Liver (tissue), 9 donors: ENCODE results near the gene TM9SF2. TPM values are rescaled to one million over a fixed set of nuclear protein-coding genes. Genes with fewer than 3 reads are reported as not detected.

Source experiments
- DNase-seq: peaks from one replicate; pipeline ENCODE4 v3.0.0-alpha.2; 2017; ENCODE audit warnings: low spot score
- H3K27ac ChIP-seq, 2 donors: one replicate each; pipeline ENCODE4 v1.7.0; 2013; ENCODE audit warnings: inconsistent platforms in 2 of 2, low read length in 2 of 2, control low read depth in 1 of 2, low read depth in 1 of 2, mild to moderate bottlenecking in 1 of 2
- H3K27me3 ChIP-seq, 4 donors: one replicate each; pipeline versions ENCODE4 v1.6.1 to v1.7.0; 2013; ENCODE audit warnings: low read length in 3 of 4, inconsistent platforms in 1 of 4, mild to moderate bottlenecking in 1 of 4, moderate library complexity in 1 of 4; ENCODE audit not compliant: control insufficient read depth in 4 of 4, insufficient read depth in 4 of 4
- H3K36me3 ChIP-seq, 4 donors: one replicate each; pipeline versions ENCODE4 v1.6.1 to v1.7.0; 2013; ENCODE audit warnings: low read length in 3 of 4, mild to moderate bottlenecking in 3 of 4, low read depth in 1 of 4, moderate library complexity in 1 of 4; ENCODE audit not compliant: control insufficient read depth in 4 of 4, insufficient read depth in 3 of 4
- H3K4me1 ChIP-seq, 4 donors: one replicate each; pipeline versions ENCODE4 v1.6.1 to v1.7.0; 2013; ENCODE audit warnings: low read length in 3 of 4, mild to moderate bottlenecking in 3 of 4, moderate library complexity in 1 of 4; ENCODE audit not compliant: control insufficient read depth in 4 of 4, insufficient read depth in 4 of 4
- H3K4me3 ChIP-seq, 3 donors: one replicate each; pipeline versions ENCODE4 v1.6.1 to v1.7.0; 2013; ENCODE audit warnings: low read length in 3 of 3, control low read depth in 1 of 3, low read depth in 1 of 3, mild to moderate bottlenecking in 1 of 3
- H3K9ac ChIP-seq, 2 donors: one replicate each; pipeline ENCODE4 v1.7.0; 2013; ENCODE audit warnings: low read length in 2 of 2, mild to moderate bottlenecking in 2 of 2, moderate library complexity in 2 of 2, control low read depth in 1 of 2, low read depth in 1 of 2
- H3K9me3 ChIP-seq, 4 donors: one replicate each; pipeline versions ENCODE4 v1.6.1 to v1.7.0; 2013; ENCODE audit warnings: low read length in 3 of 4; ENCODE audit not compliant: control insufficient read depth in 4 of 4
- CTCF ChIP-seq: fragments of 150-350 bp; IDR thresholded peaks from 2 replicates; pipeline ENCODE4 v1.5.1; 2017; ENCODE audit warnings: improper control_type of control experiment, low read depth, low read length; ENCODE audit not compliant: missing input control
- EGR1 ChIP-seq, 2 donors: IDR thresholded peaks; 2 replicates each; pipeline ENCODE4 v1.6.1; 2016 to 2018; ENCODE audit warnings: antibody characterized with exemption in 2 of 2, low read depth in 2 of 2
- FOXA1 ChIP-seq: IDR thresholded peaks from 2 replicates; pipeline ENCODE4 v1.6.1; 2016; ENCODE audit warnings: antibody characterized with exemption
- FOXA2 ChIP-seq: IDR thresholded peaks from 2 replicates; pipeline ENCODE4 v1.6.1; 2016; ENCODE audit warnings: antibody characterized with exemption
- GABPA ChIP-seq, 2 donors: IDR thresholded peaks in 1 of 2; conservative IDR thresholded peaks in 1 of 2; 2 replicates each; pipeline ENCODE4 v1.6.1; 2016; ENCODE audit warnings: antibody characterized with exemption in 2 of 2, mild to moderate bottlenecking in 1 of 2, moderate library complexity in 1 of 2
- HNF4A ChIP-seq, 2 donors: conservative IDR thresholded peaks; 2 replicates each; pipeline ENCODE4 v1.6.1; 2016; ENCODE audit warnings: antibody characterized with exemption in 2 of 2, mild to moderate bottlenecking in 2 of 2
- HNF4G ChIP-seq: IDR thresholded peaks from 2 replicates; pipeline ENCODE4 v1.6.1; 2016; ENCODE audit warnings: antibody characterized with exemption
- JUND ChIP-seq, 2 donors: IDR thresholded peaks; 2 replicates each; pipeline ENCODE4 v1.6.1; 2016; ENCODE audit warnings: antibody characterized with exemption in 2 of 2
- MAX ChIP-seq: IDR thresholded peaks from 2 replicates; pipeline ENCODE4 v1.6.1; 2016; ENCODE audit warnings: antibody characterized with exemption
- NR2F2 ChIP-seq: IDR thresholded peaks from 2 replicates; pipeline ENCODE4 v1.6.1; 2016; ENCODE audit warnings: antibody characterized with exemption
- RAD21 ChIP-seq, 2 donors: IDR thresholded peaks; 2 replicates each; pipeline ENCODE4 v1.6.1; 2016; ENCODE audit warnings: antibody characterized with exemption in 2 of 2, mild to moderate bottlenecking in 2 of 2
- RXRA ChIP-seq, 2 donors: IDR thresholded peaks; 2 replicates each; pipeline ENCODE4 v1.6.1; 2017 to 2018; ENCODE audit warnings: antibody characterized with exemption in 2 of 2, mild to moderate bottlenecking in 1 of 2
- SP1 ChIP-seq: IDR thresholded peaks from 2 replicates; pipeline ENCODE4 v1.6.1; 2018; ENCODE audit warnings: antibody characterized with exemption, mild to moderate bottlenecking
- TAF1 ChIP-seq: conservative IDR thresholded peaks from 2 replicates; pipeline ENCODE4 v1.6.1; 2016; ENCODE audit warnings: antibody characterized with exemption, mild to moderate bottlenecking
- YY1 ChIP-seq: IDR thresholded peaks from 2 replicates; pipeline ENCODE4 v1.6.1; 2016; ENCODE audit warnings: antibody characterized with exemption, mild to moderate bottlenecking
- WGBS: extraction: QIAGEN DNeasy Blood & Tissue Kit; methylation state at CpG from one replicate; pipeline ENCODE4 v1.1.7; 2013; 5-methylcytosine and 5-hydroxymethylcytosine counted together
- polyA plus RNA-seq, 2 donors: library from polyadenylated mRNA; stranded (reverse) in 1 of 2; unstranded in 1 of 2; fragments of 200-250 nt in 1 of 2; fragments of >200 nt in 1 of 2; fragmentation: Nextera tagmentation in 1 of 2; extraction: Ambion mirVana in 1 of 2; gene quantifications; one replicate each; pipeline versions ENCODE4 v1.2.1 to v1.2.3, GENCODE V29; 2013 to 2015
- total RNA-seq, 2 donors: library from RNA; depleted of rRNA; stranded (reverse); fragments of >200 nt; gene quantifications; one replicate each; pipeline ENCODE4 v1.2.3, GENCODE V29; 2014
- TF ChIP-seq, protein P1 (sequence below): IDR thresholded peaks from 2 replicates; pipeline ENCODE4 v1.6.1; 2016; ENCODE audit warnings: antibody characterized with exemption
- TF ChIP-seq, protein P2 (sequence below): IDR thresholded peaks from 2 replicates; pipeline ENCODE4 v1.6.1; 2016; ENCODE audit warnings: antibody characterized with exemption, mild to moderate bottlenecking
- TF ChIP-seq, protein P3 (sequence below): IDR thresholded peaks from 2 replicates; pipeline ENCODE4 v1.6.1; 2016; ENCODE audit warnings: antibody characterized with exemption
- donor health status: healthy.
- donor health status: healthy.
- donor health status: healthy.
- donor health status: healthy.
- donor health status: healthy.

TM9SF2 gene
- total and polyA plus RNA-seq, 4 donors: 70.2 to 112 (median 99.0) TPM

DNA sequence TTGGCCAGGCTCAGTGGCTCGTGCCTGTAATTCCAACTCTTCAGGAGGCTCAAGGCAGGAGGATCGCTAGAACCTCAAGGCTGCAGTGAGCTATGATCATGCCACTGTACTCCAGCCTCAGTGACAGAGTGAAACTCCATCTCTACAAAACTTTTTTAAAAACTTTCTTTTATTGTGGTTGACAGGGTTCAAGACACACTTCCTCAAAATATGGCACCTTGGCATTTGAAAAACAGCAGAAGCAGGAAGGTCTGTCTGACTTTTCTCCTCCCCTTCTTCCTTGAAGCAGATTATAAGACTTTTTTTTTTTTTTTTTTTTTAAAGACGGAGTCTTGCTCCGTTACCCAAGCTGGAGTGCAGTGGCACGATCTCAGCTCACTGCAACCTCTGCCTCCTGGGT, 100.3 kb downstream of the TM9SF2 start:
- Histone ChIP-seq H3K4me1 (peaks cover 0 to 9% (median 5%) of the 10 kb centered on the region in 4 donors), H3K9me3 (no peaks in the 10 kb centered on the region), H3K27me3 (no peaks in the 10 kb centered on the region), H3K9ac (no peak overlapping the region), H3K27ac (no peak overlapping the region), H3K4me3 (no peak overlapping the region), H3K36me3 (no peaks in the 10 kb centered on the region)
- 92% methylated on average over 5 of the region's 5 CpGs for WGBS
- no peak for DNase-seq
- TF ChIP-seq, protein P1, sequence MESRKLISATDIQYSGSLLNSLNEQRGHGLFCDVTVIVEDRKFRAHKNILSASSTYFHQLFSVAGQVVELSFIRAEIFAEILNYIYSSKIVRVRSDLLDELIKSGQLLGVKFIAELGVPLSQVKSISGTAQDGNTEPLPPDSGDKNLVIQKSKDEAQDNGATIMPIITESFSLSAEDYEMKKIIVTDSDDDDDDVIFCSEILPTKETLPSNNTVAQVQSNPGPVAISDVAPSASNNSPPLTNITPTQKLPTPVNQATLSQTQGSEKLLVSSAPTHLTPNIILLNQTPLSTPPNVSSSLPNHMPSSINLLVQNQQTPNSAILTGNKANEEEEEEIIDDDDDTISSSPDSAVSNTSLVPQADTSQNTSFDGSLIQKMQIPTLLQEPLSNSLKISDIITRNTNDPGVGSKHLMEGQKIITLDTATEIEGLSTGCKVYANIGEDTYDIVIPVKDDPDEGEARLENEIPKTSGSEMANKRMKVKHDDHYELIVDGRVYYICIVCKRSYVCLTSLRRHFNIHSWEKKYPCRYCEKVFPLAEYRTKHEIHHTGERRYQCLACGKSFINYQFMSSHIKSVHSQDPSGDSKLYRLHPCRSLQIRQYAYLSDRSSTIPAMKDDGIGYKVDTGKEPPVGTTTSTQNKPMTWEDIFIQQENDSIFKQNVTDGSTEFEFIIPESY: no peak
- no peak for TF ChIP-seq FOXA2
- no peak for TF ChIP-seq FOXA1
- TF ChIP-seq CTCF: no peak
- no peak for TF ChIP-seq HNF4A (conservative IDR thresholded peaks at IDR 0.05)
- TF ChIP-seq HNF4G: no peak
- TF ChIP-seq, protein P2, sequence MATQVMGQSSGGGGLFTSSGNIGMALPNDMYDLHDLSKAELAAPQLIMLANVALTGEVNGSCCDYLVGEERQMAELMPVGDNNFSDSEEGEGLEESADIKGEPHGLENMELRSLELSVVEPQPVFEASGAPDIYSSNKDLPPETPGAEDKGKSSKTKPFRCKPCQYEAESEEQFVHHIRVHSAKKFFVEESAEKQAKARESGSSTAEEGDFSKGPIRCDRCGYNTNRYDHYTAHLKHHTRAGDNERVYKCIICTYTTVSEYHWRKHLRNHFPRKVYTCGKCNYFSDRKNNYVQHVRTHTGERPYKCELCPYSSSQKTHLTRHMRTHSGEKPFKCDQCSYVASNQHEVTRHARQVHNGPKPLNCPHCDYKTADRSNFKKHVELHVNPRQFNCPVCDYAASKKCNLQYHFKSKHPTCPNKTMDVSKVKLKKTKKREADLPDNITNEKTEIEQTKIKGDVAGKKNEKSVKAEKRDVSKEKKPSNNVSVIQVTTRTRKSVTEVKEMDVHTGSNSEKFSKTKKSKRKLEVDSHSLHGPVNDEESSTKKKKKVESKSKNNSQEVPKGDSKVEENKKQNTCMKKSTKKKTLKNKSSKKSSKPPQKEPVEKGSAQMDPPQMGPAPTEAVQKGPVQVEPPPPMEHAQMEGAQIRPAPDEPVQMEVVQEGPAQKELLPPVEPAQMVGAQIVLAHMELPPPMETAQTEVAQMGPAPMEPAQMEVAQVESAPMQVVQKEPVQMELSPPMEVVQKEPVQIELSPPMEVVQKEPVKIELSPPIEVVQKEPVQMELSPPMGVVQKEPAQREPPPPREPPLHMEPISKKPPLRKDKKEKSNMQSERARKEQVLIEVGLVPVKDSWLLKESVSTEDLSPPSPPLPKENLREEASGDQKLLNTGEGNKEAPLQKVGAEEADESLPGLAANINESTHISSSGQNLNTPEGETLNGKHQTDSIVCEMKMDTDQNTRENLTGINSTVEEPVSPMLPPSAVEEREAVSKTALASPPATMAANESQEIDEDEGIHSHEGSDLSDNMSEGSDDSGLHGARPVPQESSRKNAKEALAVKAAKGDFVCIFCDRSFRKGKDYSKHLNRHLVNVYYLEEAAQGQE: no peak
- no peak for TF ChIP-seq EGR1 (IDR thresholded peaks at IDR 0.05; ENCODE audit: low read depth in 2 of 2)
- no peak for TF ChIP-seq GABPA (IDR thresholded peaks at IDR 0.05 in 1 of 2, conservative IDR thresholded peaks at IDR 0.05 in 1 of 2)
- TF ChIP-seq, protein P3, sequence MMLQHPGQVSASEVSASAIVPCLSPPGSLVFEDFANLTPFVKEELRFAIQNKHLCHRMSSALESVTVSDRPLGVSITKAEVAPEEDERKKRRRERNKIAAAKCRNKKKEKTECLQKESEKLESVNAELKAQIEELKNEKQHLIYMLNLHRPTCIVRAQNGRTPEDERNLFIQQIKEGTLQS: no peak
- TF ChIP-seq YY1: no peak
- TF ChIP-seq NR2F2: no peak
- TF ChIP-seq TAF1: no peak
- TF ChIP-seq RXRA (IDR thresholded peaks at IDR 0.05): no peak
- no peak for TF ChIP-seq MAX
- no peak for TF ChIP-seq SP1
- no peak for TF ChIP-seq JUND (IDR thresholded peaks at IDR 0.05)
- no peak for TF ChIP-seq RAD21 (IDR thresholded peaks at IDR 0.05)
